Testis (tissue), 3 donors: ENCODE measurements around the gene SIX1. TPM values are rescaled to one million over a fixed set of nuclear protein-coding genes. Genes with fewer than 3 reads are reported as not detected.

Experiments
- DNase-seq: peaks from one replicate; pipeline ENCODE4 v3.0.0-alpha.2; 2019
- H3K27ac ChIP-seq, 2 donors: fragments of 200-600 bp; sonication (generic); one replicate each; pipeline ENCODE4 v1.5.1; 2019
- H3K27me3 ChIP-seq: fragments of 200-600 bp; sonication (generic); one replicate; pipeline ENCODE4 v1.5.1; 2019
- H3K36me3 ChIP-seq: fragments of 200-600 bp; sonication (generic); one replicate; pipeline ENCODE4 v1.5.1; 2017; ENCODE audit warnings: low read depth; ENCODE audit errors: missing control alignments
- H3K4me1 ChIP-seq: fragments of 200-600 bp; sonication (generic); one replicate; pipeline ENCODE4 v1.5.1; 2019
- H3K4me3 ChIP-seq, 2 donors: fragments of 200-600 bp; sonication (generic); one replicate each; pipeline ENCODE4 v1.5.1; 2017 to 2019
- H3K9me3 ChIP-seq: fragments of 200-600 bp; sonication (generic); one replicate; pipeline ENCODE4 v1.5.1; 2017
- CTCF ChIP-seq, 3 experiments: fragments of 450-650 bp in 2 of 3; fragments of 200-600 bp in 1 of 3; sonication (generic) in 1 of 3; IDR thresholded peaks; one replicate each; pipeline ENCODE4 v1.5.1; 2016 to 2019; ENCODE audit warnings: antibody characterized with exemption in 3 of 3, mild to moderate bottlenecking in 2 of 3, moderate library complexity in 1 of 3
- POLR2A ChIP-seq: fragments of 450-650 bp; IDR thresholded peaks from one replicate; pipeline ENCODE4 v1.6.1; 2017; ENCODE audit warnings: antibody characterized with exemption, mild to moderate bottlenecking, moderate library complexity
- WGBS, 2 donors: methylation state at CpG; one replicate each; pipeline ENCODE4 v1.1.5; 2018; 5-methylcytosine and 5-hydroxymethylcytosine counted together
- intact Hi-C: fragments of 100-400 bp; cut with DNase I; formaldehyde crosslinking; loops from one replicate; pipeline ENCODE4 v1.15.1; 2023; ENCODE audit warnings: low total_unique reads
- polyA plus RNA-seq: library from polyadenylated mRNA; stranded (reverse); fragments of 350-450 nt; fragmentation: Illumina TruSeq; extraction: RNeasy Lipid Tissue Mini Kit (QIAGEN cat#74804); gene quantifications from one replicate; pipeline ENCODE4 v1.2.3, GENCODE V29; 2014; ENCODE audit warnings: low read depth, low replicate concordance; ENCODE audit not compliant: insufficient read depth
- total RNA-seq, 2 donors: library from RNA; depleted of rRNA; stranded (reverse); fragments of >200 nt; gene quantifications; one replicate each; pipeline ENCODE4 v1.2.3, GENCODE V29; 2016

The SIX1 gene
- total and polyA plus RNA-seq, 3 donors from 2014 or later, result 3.0 to 9.0 (median 8.7) TPM

- Histone ChIP-seq H3K9me3 (no peaks in the 10 kb centered on the region), H3K36me3 (no peaks in the 10 kb centered on the region), H3K4me1 (peaks cover 7% of the 10 kb centered on the region), H3K27me3 (no peaks in the 10 kb centered on the region), H3K4me3 (no peak overlapping the region), H3K27ac (no peak overlapping the region)
- no peak for DNase-seq
- TF ChIP-seq CTCF (IDR thresholded peaks at IDR 0.05) (no peak), POLR2A (no peak)
- 15 to 19% methylated on average over 29 of the region's 29 CpGs for WGBS, 2 donors
- intact Hi-C loops, result no loop called here
Observed at GRCh38 chr14:60643463-60644314, 5.6 kb downstream of the SIX1 start.

GRCh38 chr14:60643141-60643462 is 6.2 kb downstream of the SIX1 start:
- no peak for DNase-seq
- Histone ChIP-seq H3K4me3 (peak overlapping the region; percentile 9 to 51), H3K27ac (no peak overlapping the region), H3K4me1 (peaks cover 3% of the 10 kb centered on the region), H3K27me3 (no peaks in the 10 kb centered on the region), H3K9me3 (no peaks in the 10 kb centered on the region), H3K36me3 (no peaks in the 10 kb centered on the region)
- intact Hi-C loops, result no loop called here
- 9 to 15% methylated on average over 12 to 16 of the region's 16 CpGs for WGBS, 2 donors
- TF ChIP-seq POLR2A (no peak), CTCF (IDR thresholded peaks at IDR 0.05) (no peak)

- TF ChIP-seq POLR2A (no peak), CTCF (IDR thresholded peaks at IDR 0.05) (no peak)
- Histone ChIP-seq H3K9me3 (no peaks in the 10 kb centered on the region), H3K4me3 (peak overlapping the region; percentile 9 to 51), H3K27me3 (no peaks in the 10 kb centered on the region), H3K27ac (no peak overlapping the region), H3K4me1 (peaks cover 5% of the 10 kb centered on the region), H3K36me3 (no peaks in the 10 kb centered on the region)
- intact Hi-C loops, result no loop called here
- WGBS, 2 donors, result 10% methylated on average over 63 of the region's 66 CpGs; no CpG with 5 or more reads in 1 of the 2 donors
- no peak for DNase-seq
Observed at GRCh38 chr14:60642270-60643140, 6.8 kb downstream of the SIX1 start.

GRCh38 chr14:60641742-60642269 is 7.5 kb downstream of the SIX1 start:
- TF ChIP-seq CTCF (IDR thresholded peaks at IDR 0.05), result no peak
- TF ChIP-seq POLR2A, result no peak
- DNase-seq, result no peak
- H3K27me3 ChIP-seq, result no peaks in the 10 kb centered on the region
- H3K9me3 ChIP-seq, result no peaks in the 10 kb centered on the region
- no peak overlapping the region for H3K27ac ChIP-seq
- WGBS, 2 donors, result 9 to 30% methylated on average over 12 to 20 of the region's 25 CpGs
- intact Hi-C loops, result no loop called here
- peaks cover 5% of the 10 kb centered on the region for H3K4me1 ChIP-seq
- peak overlapping the region; percentile 9 to 51 for H3K4me3 ChIP-seq
- no peaks in the 10 kb centered on the region for H3K36me3 ChIP-seq
